K562 (cell line): ENCODE data around the gene LRP1B. TPM values are rescaled to one million over a fixed set of nuclear protein-coding genes. Genes with fewer than 3 reads are reported as not detected.

Experiments used
- ATAC-seq: fragments of 200-7000 bp; cut with Tn5 transposase; 3 replicates; pipeline ENCODE4 v1.9.1; 2020; ENCODE audit warnings: moderate library complexity
- Bru-seq: library from RNA; stranded (reverse); fragments of 400-500 nt; gene quantifications from one replicate; lab custom pipeline; 2021; lab: Mats Ljungman, UMichigan
- BruChase-seq, 2 experiments: library from RNA; stranded (reverse); fragments of 400-500 nt; gene quantifications; one replicate each; lab custom pipeline; 2021; lab: Mats Ljungman, UMichigan
- BruUV-seq: library from RNA; stranded (reverse); fragments of 400-500 nt; replicated peaks from 2 replicates; lab custom pipeline; 2021; lab: Mats Ljungman, UMichigan
- CTCF ChIA-PET: fragments of 300-600 bp; formaldehyde crosslinking; extraction: SDS; loops from one replicate; lab custom pipeline; 2021; ENCODE audit warnings: low intra/inter-chr PET ratio; lab: Yijun Ruan, JAX
- POLR2A ChIA-PET: fragments of 300-600, 350-650 bp; sonication (Branson Sonifier 250); formaldehyde crosslinking; extraction: SDS; loops from one replicate; lab custom pipeline; 2021; ENCODE audit warnings: antibody characterized with exemption, inconsistent platforms; lab: Yijun Ruan, JAX
- DNase-seq, 4 experiments: peaks; one replicate each; pipeline versions ENCODE4 v3.0.0 to v3.0.0-alpha.2; 2011 to 2018; ENCODE audit warnings: low spot score in 3 of 4, mixed read lengths in 3 of 4; ENCODE audit errors: extremely low read depth in 1 of 4
- FAIRE-seq: peaks from 2 replicates; lab custom pipeline; 2011; peaks lifted over from hg19 to GRCh38; lab: Jason Lieb, UNC
- H2AFZ ChIP-seq: 2 replicates; pipeline ENCODE4 v1.6.0; 2011; ENCODE audit warnings: low read depth, low read length, control low read depth, inconsistent platforms
- H3K27ac ChIP-seq: fragments of 200-600 bp; 3 replicates; pipeline ENCODE4 v1.8.0; 2011; ENCODE audit warnings: low read depth, mild to moderate bottlenecking, control low read depth, inconsistent platforms, low read length, moderate library complexity, mixed read lengths; ENCODE audit errors: extremely low read depth
- H3K27me3 ChIP-seq, 2 experiments: fragments of 300-600 bp in 1 of 2; 2 replicates in 1 of 2; 3 replicates in 1 of 2; pipeline versions ENCODE4 v1.6.0 to v1.8.0; 2011; ENCODE audit warnings: inconsistent platforms in 2 of 2, low read length in 2 of 2, mild to moderate bottlenecking in 1 of 2, mixed read lengths in 1 of 2, moderate library complexity in 1 of 2; ENCODE audit not compliant: control insufficient read depth in 2 of 2, insufficient read depth in 2 of 2
- H3K36me3 ChIP-seq: fragments of 300-600 bp; 3 replicates; pipeline ENCODE4 v1.8.0; 2011; ENCODE audit warnings: mild to moderate bottlenecking, low read length, inconsistent platforms; ENCODE audit not compliant: control insufficient read depth, insufficient read depth
- H3K4me1 ChIP-seq, 2 experiments: fragments of 200-600 bp in 1 of 2; replicated peaks in 1 of 2; 2 replicates in 1 of 2; 3 replicates in 1 of 2; pipeline versions ENCODE4 v1.5.1 to v1.8.0; 2011; ENCODE audit warnings: inconsistent platforms in 2 of 2, low read length in 2 of 2, mild to moderate bottlenecking in 1 of 2, mixed read lengths in 1 of 2, moderate library complexity in 1 of 2; ENCODE audit not compliant: control insufficient read depth in 2 of 2, insufficient read depth in 2 of 2
- H3K4me2 ChIP-seq: 2 replicates; pipeline ENCODE4 v1.6.1; 2011; ENCODE audit warnings: low read length, control low read depth, inconsistent platforms, mixed read lengths; ENCODE audit not compliant: insufficient read depth
- H3K4me3 ChIP-seq: fragments of 200-600 bp; sonication (generic), shearing (Covaris generic); 2 replicates; pipeline ENCODE4 v1.5.1; 2016; ENCODE audit warnings: control low read depth, inconsistent platforms
- H3K79me2 ChIP-seq: fragments of 200-600 bp; 3 replicates; pipeline ENCODE4 v1.8.0; 2011; ENCODE audit warnings: low read length, inconsistent platforms; ENCODE audit not compliant: control insufficient read depth, insufficient read depth
- H3K9ac ChIP-seq, 2 experiments: 2 replicates each; pipeline versions ENCODE4 v1.6.0 to v1.6.1; 2011; ENCODE audit warnings: low read depth in 2 of 2, low read length in 2 of 2, control low read depth in 1 of 2, inconsistent platforms in 1 of 2, mild to moderate bottlenecking in 1 of 2, mixed read lengths in 1 of 2; ENCODE audit not compliant: insufficient read depth in 1 of 2
- H3K9me1 ChIP-seq: one replicate; pipeline ENCODE4 v1.6.0; 2011; ENCODE audit warnings: inconsistent platforms, mild to moderate bottlenecking, low read length, moderate library complexity; ENCODE audit not compliant: control insufficient read depth, insufficient read depth
- H3K9me3 ChIP-seq: replicated peaks from 2 replicates; pipeline ENCODE4 v1.5.1; 2011; ENCODE audit warnings: low read depth, low read length, inconsistent platforms; ENCODE audit not compliant: control insufficient read depth, insufficient read depth
- H4K20me1 ChIP-seq: replicated peaks from 2 replicates; pipeline ENCODE4 v1.6.1; 2011; ENCODE audit warnings: low read length, inconsistent platforms, mixed read lengths; ENCODE audit not compliant: control insufficient read depth, insufficient read depth
- CEBPB ChIP-seq: fragments of 450-650 bp; IDR thresholded peaks from 2 replicates; pipeline ENCODE4 v1.6.1; 2016; ENCODE audit warnings: missing genetic modification characterization, missing compliant biosample characterization
- EHMT2 ChIP-seq: fragments of 450-650 bp; IDR thresholded peaks from 2 replicates; pipeline ENCODE4 v1.6.1; 2018; ENCODE audit warnings: antibody characterized with exemption
- GABPB2 ChIP-seq: fragments of 250-450 bp; sonication (Bioruptor Pico); conservative IDR thresholded peaks from 2 replicates; pipeline ENCODE4 v1.5.1; 2021; ENCODE audit warnings: mild to moderate bottlenecking
- MAFF ChIP-seq: IDR thresholded peaks from 2 replicates; pipeline ENCODE4 v1.6.1; 2012; ENCODE audit warnings: low read length, improper control_type of control experiment
- MAFG ChIP-seq: fragments of 450-650 bp; conservative IDR thresholded peaks from 2 replicates; pipeline ENCODE4 v1.6.1; 2016; ENCODE audit warnings: missing genetic modification characterization, missing compliant biosample characterization
- MAFK ChIP-seq: IDR thresholded peaks from 2 replicates; pipeline ENCODE4 v1.6.1; 2011; ENCODE audit warnings: low read length, improper control_type of control experiment
- NCOA4 ChIP-seq: fragments of 450-650 bp; IDR thresholded peaks from 2 replicates; pipeline ENCODE4 v1.6.1; 2018; ENCODE audit warnings: mild to moderate bottlenecking; ENCODE audit not compliant: partially characterized antibody
- NR1H2 ChIP-seq: sonication (generic); formaldehyde crosslinking; IDR thresholded peaks from 2 replicates; pipeline ENCODE4 v1.4.0; 2020; ENCODE audit warnings: mild to moderate bottlenecking, missing genetic modification reagents
- POLR2B ChIP-seq: fragments of 450-650 bp; IDR thresholded peaks from 2 replicates; pipeline ENCODE4 v1.6.1; 2018; ENCODE audit warnings: low read depth; ENCODE audit not compliant: partially characterized antibody
- SAP30 ChIP-seq: fragments of 200-600 bp; sonication (generic); IDR thresholded peaks from 2 replicates; pipeline ENCODE4 v1.6.1; 2012; ENCODE audit warnings: borderline replicate concordance, low read depth, mild to moderate bottlenecking, moderate library complexity, low read length, control low read depth, inconsistent platforms; ENCODE audit not compliant: insufficient read depth, poor library complexity, severe bottlenecking
- TCF7 ChIP-seq: sonication (generic); IDR thresholded peaks from 2 replicates; pipeline ENCODE4 v1.6.1; 2016; ENCODE audit warnings: antibody characterized with exemption, borderline replicate concordance
- TEAD1 ChIP-seq, 2 experiments: fragments of 450-650 bp in 1 of 2; sonication (generic) in 1 of 2; formaldehyde crosslinking; IDR thresholded peaks; 2 replicates each; pipeline versions ENCODE4 v1.4.0 to v1.8.0; 2020 to 2022; ENCODE audit warnings: mild to moderate bottlenecking in 2 of 2, missing genetic modification reagents in 1 of 2
- ZNF316 ChIP-seq: fragments of 450-650 bp; IDR thresholded peaks from 2 replicates; pipeline ENCODE4 v1.6.1; 2016
- ZNF584 ChIP-seq: fragments of 200-800 bp; sonication (Bioruptor generic); IDR thresholded peaks from 2 replicates; pipeline ENCODE4 v1.6.1; 2016; ENCODE audit warnings: low read depth, mild to moderate bottlenecking, missing genetic modification characterization, missing compliant biosample characterization
- WGBS: fragments of 100-300 bp; shearing (Covaris generic); methylation state at CpG from one replicate; pipeline ENCODE4 v1.1.6; 2016; ENCODE audit warnings: low coverage, mixed read lengths; ENCODE audit not compliant: insufficient coverage; ENCODE audit errors: missing lambda C conversion rate; 5-methylcytosine and 5-hydroxymethylcytosine counted together
- in situ Hi-C: fragments of 300-500 bp; cut with MboI; formaldehyde crosslinking; loops from 4 replicates; pipeline ENCODE4 v1.15.0; 2018; ENCODE audit warnings: inconsistent platforms, mixed read lengths
- intact Hi-C: fragments of 100-400 bp; cut with micrococcal nuclease; formaldehyde crosslinking; loops from 2 replicates; pipeline ENCODE4 v1.14.2; 2022
- long read RNA-seq, 3 experiments: library from polyadenylated mRNA in 2 of 3; library from RNA in 1 of 3; unstranded in 2 of 3; stranded (forward) in 1 of 3; transcript quantifications; one replicate each; pipeline ENCODE4 v2.0.0, GENCODE V29; 2019 to 2022
- polyA minus RNA-seq, 3 experiments: library from RNA; depleted of rRNA, polyadenylated mRNA; stranded (reverse); fragments of >200 nt; gene quantifications; 2 replicates each; pipeline ENCODE4 v1.2.3, GENCODE V29; 2011
- polyA plus RNA-seq, 8 experiments: library from polyadenylated mRNA; depleted of rRNA in 4 of 8; stranded (reverse) in 5 of 8; unstranded in 3 of 8; fragments of >200 nt; fragmentation: Nextera tagmentation in 2 of 8; fragmentation: Illumina TruSeq in 1 of 8; extraction: Ambion mirVana in 2 of 8; extraction: Trizol in 1 of 8; gene quantifications; 2 replicates each; pipeline versions ENCODE4 v1.2.1 to v1.2.3, GENCODE V29; 2011 to 2014; ENCODE audit warnings: inconsistent platforms in 1 of 8, missing spikeins in 1 of 8
- total RNA-seq, 7 experiments: library from RNA; depleted of rRNA in 6 of 7; stranded (reverse); fragments of >200 nt in 6 of 7; fragmentation: Illumina TruSeq in 2 of 7; extraction: Trizol in 2 of 7; gene quantifications; 2 replicates each; pipeline versions ENCODE4 v1.2.1 to v1.2.3, GENCODE V29; 2011 to 2021; ENCODE audit warnings: low replicate concordance in 1 of 7
- TF ChIP-seq, protein P1 (sequence below): fragments of 150-350 bp; conservative IDR thresholded peaks from 2 replicates; pipeline ENCODE4 v1.6.1; 2014; ENCODE audit warnings: low read length
- TF ChIP-seq, protein P2 (sequence below): fragments of 250-450 bp; sonication (Bioruptor Pico); IDR thresholded peaks from 2 replicates; pipeline ENCODE4 v1.5.0; 2021

LRP1B gene
- not detected in 2 replicates for total RNA-seq (2011; cell fraction: chromatin; rRNA removed; ENCODE audit: low replicate concordance)
- not detected in 2 replicates for total RNA-seq (2011; cell fraction: nucleolus; rRNA removed)
- total RNA-seq (2011; cell fraction: nucleoplasm; rRNA removed), result not detected in 2 replicates
- not detected in 2 replicates for total RNA-seq (2014; rRNA removed)
- total RNA-seq (2014; rRNA removed; fragmentation: Illumina TruSeq; extraction: Trizol), result not detected in 2 replicates
- total RNA-seq (2015; rRNA removed; fragmentation: Illumina TruSeq; extraction: Trizol), result not detected in 2 replicates
- not detected in 2 replicates for total RNA-seq (2021)
- not detected in 2 replicates for polyA plus RNA-seq (2011; rRNA removed)
- not detected in 2 replicates for polyA plus RNA-seq (2011; cell fraction: cytosol; rRNA removed)
- polyA plus RNA-seq (2011; cell fraction: nucleus; rRNA removed), result not detected in 2 replicates
- not detected in 2 replicates for polyA plus RNA-seq (2012)
- not detected in 2 replicates for polyA plus RNA-seq (2014; fragmentation: Illumina TruSeq; extraction: Trizol)
- polyA plus RNA-seq (2014; fragmentation: Nextera tagmentation; extraction: Ambion mirVana), result not detected
- not detected in 2 replicates for polyA plus RNA-seq (2014; rRNA removed)
- not detected in 2 replicates for polyA minus RNA-seq (2011; rRNA and poly(A)+ RNA removed)
- polyA minus RNA-seq (2011; cell fraction: cytosol; rRNA and poly(A)+ RNA removed), result not detected in 2 replicates
- not detected in 2 replicates for polyA minus RNA-seq (2011; cell fraction: nucleus; rRNA and poly(A)+ RNA removed)
- percentile 1 among the genes with signal in this experiment for Bru-seq, nascent RNA
- BruChase-seq, experiment 1, labeled RNA remaining after a 2-hour chase, result percentile 1 among the genes with signal in this experiment
- percentile 1 among the genes with signal in this experiment for BruChase-seq, experiment 2, labeled RNA remaining after a 6-hour chase
- long read RNA-seq, experiment 1, partial matches to known transcripts, result 0 of 1 reads
- long read RNA-seq, experiment 1, other reads (novel, unspliced or antisense), result 1 of 1 reads
- long read RNA-seq, experiment 2, result 0 reads
- long read RNA-seq, experiment 3, result 0 reads

DNA sequence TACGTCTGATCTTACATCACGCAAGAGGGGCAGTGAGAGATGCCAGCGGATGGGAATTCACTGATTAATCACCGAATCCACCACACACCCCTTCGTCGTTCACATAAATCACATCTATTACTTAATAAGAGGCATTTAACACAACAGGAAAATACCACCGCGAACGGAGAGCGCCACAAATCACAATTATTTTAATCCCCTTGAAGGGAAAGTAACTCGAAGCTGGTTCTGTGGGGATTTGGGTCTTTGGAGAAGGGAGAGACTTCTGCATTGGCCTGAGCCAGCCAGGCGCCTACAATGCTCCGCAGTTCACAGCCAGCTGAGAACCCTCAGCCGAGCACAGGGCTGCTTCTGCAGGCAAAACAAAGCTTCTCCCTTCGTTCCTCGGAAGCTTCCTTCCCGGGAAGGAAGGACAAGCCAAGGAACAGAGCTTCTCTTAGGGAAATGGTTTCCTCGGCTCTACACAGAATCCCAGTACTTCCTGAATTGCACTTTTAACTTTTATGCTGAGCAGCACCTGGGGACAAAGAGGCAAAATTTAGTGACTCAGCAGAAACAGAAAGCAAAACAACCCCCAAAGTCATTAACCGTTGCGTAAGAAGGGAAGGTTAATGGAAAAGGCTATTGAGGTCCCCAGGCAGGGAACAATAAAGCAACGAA lies at the start of gene LRP1B:
LRP1B (minus strand) TSS at position 7 of the 660 bp plus-strand sequence. CDS start 287 bp downstream, outside the sequence.
- no peaks in the 10 kb centered on the region for H3K9me3 ChIP-seq
- no peak for ATAC-seq
- POLR2A ChIA-PET, result no interaction called here
- no peaks in the 10 kb centered on the region for H3K79me2 ChIP-seq
- no peak for FAIRE-seq
- CTCF ChIA-PET, result no interaction called here
- no peaks in the 10 kb centered on the region for H3K4me1 ChIP-seq
- 3% methylated on average over 20 of the region's 21 CpGs for WGBS
- no peaks in the 10 kb centered on the region for H3K27me3 ChIP-seq
- no peak within 1 kb of the TSS for H3K4me3 ChIP-seq
- H2AFZ ChIP-seq, result no peak within 1 kb of the TSS
- no peak within 1 kb of the TSS for H3K27ac ChIP-seq
- no peak for DNase-seq
- H3K9ac ChIP-seq, result no peak within 1 kb of the TSS
- H3K9me1 ChIP-seq, result no peaks in the 10 kb centered on the region
- intact Hi-C loops (no loop called here), in situ Hi-C loops (no loop called here)
- no TSS peak for BruUV-seq
- H3K36me3 ChIP-seq, result no peaks in the 10 kb centered on the region
- no peaks in the 10 kb centered on the region for H4K20me1 ChIP-seq
- no peak within 1 kb of the TSS; the same call in 1 of the 2 replicates for H3K4me2 ChIP-seq
- TF ChIP-seq NCOA4, result no peak
- TF ChIP-seq NR1H2, result no peak
- no peak for TF ChIP-seq GABPB2 (CRISPR knock-in tag)
- TF ChIP-seq, protein P1, sequence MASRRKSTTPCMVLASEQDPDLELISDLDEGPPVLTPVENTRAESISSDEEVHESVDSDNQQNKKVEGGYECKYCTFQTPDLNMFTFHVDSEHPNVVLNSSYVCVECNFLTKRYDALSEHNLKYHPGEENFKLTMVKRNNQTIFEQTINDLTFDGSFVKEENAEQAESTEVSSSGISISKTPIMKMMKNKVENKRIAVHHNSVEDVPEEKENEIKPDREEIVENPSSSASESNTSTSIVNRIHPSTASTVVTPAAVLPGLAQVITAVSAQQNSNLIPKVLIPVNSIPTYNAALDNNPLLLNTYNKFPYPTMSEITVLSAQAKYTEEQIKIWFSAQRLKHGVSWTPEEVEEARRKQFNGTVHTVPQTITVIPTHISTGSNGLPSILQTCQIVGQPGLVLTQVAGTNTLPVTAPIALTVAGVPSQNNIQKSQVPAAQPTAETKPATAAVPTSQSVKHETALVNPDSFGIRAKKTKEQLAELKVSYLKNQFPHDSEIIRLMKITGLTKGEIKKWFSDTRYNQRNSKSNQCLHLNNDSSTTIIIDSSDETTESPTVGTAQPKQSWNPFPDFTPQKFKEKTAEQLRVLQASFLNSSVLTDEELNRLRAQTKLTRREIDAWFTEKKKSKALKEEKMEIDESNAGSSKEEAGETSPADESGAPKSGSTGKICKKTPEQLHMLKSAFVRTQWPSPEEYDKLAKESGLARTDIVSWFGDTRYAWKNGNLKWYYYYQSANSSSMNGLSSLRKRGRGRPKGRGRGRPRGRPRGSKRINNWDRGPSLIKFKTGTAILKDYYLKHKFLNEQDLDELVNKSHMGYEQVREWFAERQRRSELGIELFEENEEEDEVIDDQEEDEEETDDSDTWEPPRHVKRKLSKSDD, result no peak
- TF ChIP-seq TCF7, result no peak
- peak; percentile 38; the same call in 1 of the 2 replicates for TF ChIP-seq MAFK
- no peak for TF ChIP-seq SAP30
- TF ChIP-seq ZNF316, result peak; percentile 83
- TF ChIP-seq MAFG, result peak; percentile 85
- TF ChIP-seq EHMT2, result no peak
- no peak for TF ChIP-seq POLR2B
- no peak for TF ChIP-seq TEAD1 (CRISPR knock-in tag; IDR thresholded peaks at IDR 0.05)
- 0 out of 2 replicates have a peak, but pooled peaks have one; percentile 36 for TF ChIP-seq CEBPB (tag)
- TF ChIP-seq, protein P2, sequence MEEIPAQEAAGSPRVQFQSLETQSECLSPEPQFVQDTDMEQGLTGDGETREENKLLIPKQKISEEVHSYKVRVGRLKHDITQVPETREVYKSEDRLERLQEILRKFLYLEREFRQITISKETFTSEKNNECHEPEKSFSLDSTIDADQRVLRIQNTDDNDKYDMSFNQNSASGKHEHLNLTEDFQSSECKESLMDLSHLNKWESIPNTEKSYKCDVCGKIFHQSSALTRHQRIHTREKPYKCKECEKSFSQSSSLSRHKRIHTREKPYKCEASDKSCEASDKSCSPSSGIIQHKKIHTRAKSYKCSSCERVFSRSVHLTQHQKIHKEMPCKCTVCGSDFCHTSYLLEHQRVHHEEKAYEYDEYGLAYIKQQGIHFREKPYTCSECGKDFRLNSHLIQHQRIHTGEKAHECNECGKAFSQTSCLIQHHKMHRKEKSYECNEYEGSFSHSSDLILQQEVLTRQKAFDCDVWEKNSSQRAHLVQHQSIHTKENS (CRISPR knock-in tag), result no peak
- TF ChIP-seq MAFF, result peak; percentile 29; the same call in 1 of the 2 replicates
- no peak for TF ChIP-seq ZNF584
